Progenitor cell of endocrine pancreas (in vitro differentiated cells): Measurements from ENCODE around the gene HDAC8. TPM values are rescaled to one million over a fixed set of nuclear protein-coding genes. Genes with fewer than 3 reads are reported as not detected.

Experiments used
- DNase-seq: peaks from one replicate; pipeline ENCODE4 v3.0.0; 2021; ENCODE audit warnings: low spot score; ENCODE audit not compliant: unreplicated experiment
- H3K27ac Mint-ChIP-seq: 2 replicates; pipeline ENCODE4 v1.8.0; 2021; ENCODE audit warnings: mild to moderate bottlenecking, moderate library complexity, mixed read lengths
- H3K27me3 Mint-ChIP-seq: 2 replicates; pipeline ENCODE4 v1.8.0; 2021; ENCODE audit warnings: mixed read lengths
- H3K36me3 Mint-ChIP-seq: 2 replicates; pipeline ENCODE4 v1.8.0; 2022; ENCODE audit warnings: mixed read lengths; ENCODE audit not compliant: insufficient read depth
- H3K4me1 Mint-ChIP-seq: 2 replicates; pipeline ENCODE4 v1.8.0; 2021; ENCODE audit warnings: low read depth, mixed read lengths
- H3K4me3 Mint-ChIP-seq: 2 replicates; pipeline ENCODE4 v1.8.0; 2021; ENCODE audit warnings: low read depth, mild to moderate bottlenecking, moderate library complexity, mixed read lengths
- H3K9me3 Mint-ChIP-seq: 2 replicates; pipeline ENCODE4 v1.8.0; 2021; ENCODE audit warnings: low read depth, mixed read lengths
- CTCF ChIP-seq: fragments of 200-600 bp; sonication (generic); IDR thresholded peaks from one replicate; pipeline ENCODE4 v1.5.0; 2021; ENCODE audit warnings: antibody characterized with exemption, mild to moderate bottlenecking; ENCODE audit not compliant: unreplicated experiment
- total RNA-seq: library from RNA; stranded (reverse); gene quantifications from 2 replicates; pipeline ENCODE4 v1.2.1, GENCODE V29; 2021

HDAC8 gene
- total RNA-seq, 1 donor from 2014 or later = 38.4 TPM

DNA sequence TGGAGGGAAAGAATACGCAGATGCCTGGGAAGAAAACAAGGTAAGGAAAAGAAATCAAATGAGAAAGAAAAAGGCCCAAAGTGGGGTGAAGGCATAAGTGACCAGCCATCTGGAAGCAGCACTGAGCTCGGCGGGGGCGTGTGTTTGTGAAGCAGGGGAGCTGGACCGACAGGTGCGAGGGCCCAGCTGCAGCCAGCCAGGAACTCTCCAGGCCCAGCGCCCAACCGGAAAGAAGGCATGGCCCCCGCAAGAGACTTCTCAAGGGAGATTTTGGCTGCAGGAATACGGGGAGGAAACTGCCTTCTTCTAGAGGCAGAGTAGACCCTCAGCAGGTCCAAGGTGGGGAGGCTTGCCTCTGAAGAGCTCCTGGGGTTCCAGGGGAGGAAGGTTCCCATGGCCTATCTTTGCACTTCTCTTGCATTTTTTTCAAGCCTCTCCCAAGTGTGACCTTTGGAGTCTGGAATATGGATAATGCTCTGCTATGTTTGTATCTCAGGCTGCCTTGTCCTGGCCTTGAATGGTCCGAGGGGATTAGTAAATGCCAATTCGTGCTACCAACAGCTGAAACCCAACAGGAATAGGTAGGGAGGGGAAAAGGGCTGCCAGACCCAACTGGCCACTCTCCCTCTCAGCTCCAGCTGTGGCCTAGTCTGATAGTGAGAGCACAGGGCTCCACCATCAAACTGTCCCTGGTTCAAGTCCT lies 256.1 kb downstream of the HDAC8 start:
- Mint-ChIP-seq H3K27ac (no peak overlapping the region), H3K9me3 (no peaks in the 10 kb centered on the region), H3K4me3 (no peak overlapping the region), H3K4me1 (no peaks in the 10 kb centered on the region), H3K27me3 (peaks cover 7% of the 10 kb centered on the region), H3K36me3 (no peaks in the 10 kb centered on the region)
- no peak for DNase-seq
- TF ChIP-seq CTCF = no peak

- H3K36me3 Mint-ChIP-seq = no peaks in the 10 kb centered on the region
- H3K9me3 Mint-ChIP-seq = no peaks in the 10 kb centered on the region
- no peak overlapping the region for H3K4me3 Mint-ChIP-seq
- peaks cover 8% of the 10 kb centered on the region for H3K27me3 Mint-ChIP-seq
- DNase-seq = no peak
- no peak for TF ChIP-seq CTCF
- no peak overlapping the region for H3K27ac Mint-ChIP-seq
- no peaks in the 10 kb centered on the region for H3K4me1 Mint-ChIP-seq
Observed at GRCh38 chrX:72314881-72315280, 257.8 kb downstream of the HDAC8 start.

- no peak for TF ChIP-seq CTCF
- H3K4me3 Mint-ChIP-seq = no peak overlapping the region
- peaks cover 17% of the 10 kb centered on the region for H3K27me3 Mint-ChIP-seq
- H3K9me3 Mint-ChIP-seq = no peaks in the 10 kb centered on the region
- no peaks in the 10 kb centered on the region for H3K4me1 Mint-ChIP-seq
- H3K36me3 Mint-ChIP-seq = no peaks in the 10 kb centered on the region
- no peak overlapping the region for H3K27ac Mint-ChIP-seq
- DNase-seq = no peak
Observed at GRCh38 chrX:72313707-72314641, 258.7 kb downstream of the HDAC8 start.

GRCh38 chrX:72312311-72312940 lies 260.2 kb downstream of the HDAC8 start:
- no peak overlapping the region for H3K4me3 Mint-ChIP-seq
- H3K4me1 Mint-ChIP-seq = peaks cover 2% of the 10 kb centered on the region
- H3K9me3 Mint-ChIP-seq = no peaks in the 10 kb centered on the region
- peaks cover 31% of the 10 kb centered on the region for H3K27me3 Mint-ChIP-seq
- no peak for DNase-seq
- TF ChIP-seq CTCF = no peak
- H3K36me3 Mint-ChIP-seq = no peaks in the 10 kb centered on the region
- H3K27ac Mint-ChIP-seq = no peak overlapping the region
